Measurements from ENCODE around the gene HIF1A.

HIF1A gene

GRCh38 chr14:61737915-61738314, 42.6 kb downstream of the HIF1A start:
- no peak overlapping the region for H2AFZ ChIP-seq (ENCODE audit: low read depth, low read length, severe bottlenecking)
- peaks cover 14% of the 10 kb centered on the region; the same call in 1 of the 2 replicates for H3K79me2 ChIP-seq (ENCODE audit: insufficient read depth, low read length)
- no peak overlapping the region for H3K27ac ChIP-seq (ENCODE audit: low read depth, low read length)
- TF ChIP-seq EZH2phosphoT487 (conservative IDR thresholded peaks at IDR 0.05; ENCODE audit: low read length), result no peak
- TF ChIP-seq CTCF (IDR thresholded peaks at IDR 0.05; ENCODE audit: insufficient read depth, low read length, poor library complexity, severe bottlenecking), result no peak
- peaks cover 71% of the 10 kb centered on the region for H3K36me3 ChIP-seq (ENCODE audit: low read length)
- no peak overlapping the region for H3K9ac ChIP-seq (ENCODE audit: low read length)
- no peaks in the 10 kb centered on the region for H3K27me3 ChIP-seq (ENCODE audit: low read length)
- no peak overlapping the region for H3K4me2 ChIP-seq (ENCODE audit: low read depth, low read length, poor library complexity, severe bottlenecking)
- H3K9me2 ChIP-seq (replicated peaks; ENCODE audit: insufficient read depth, low read length), result no peaks in the 10 kb centered on the region
- H3K9me3 ChIP-seq (ENCODE audit: insufficient read depth, low read length), result no peaks in the 10 kb centered on the region
- peaks cover 12% of the 10 kb centered on the region for H3F3A ChIP-seq (ENCODE audit: insufficient read depth)
- H3K4me3 ChIP-seq (ENCODE audit: insufficient read depth, low read length, poor library complexity, severe bottlenecking), result no peak overlapping the region
- H4K20me1 ChIP-seq (ENCODE audit: low read depth, low read length), result no peaks in the 10 kb centered on the region

DNA sequence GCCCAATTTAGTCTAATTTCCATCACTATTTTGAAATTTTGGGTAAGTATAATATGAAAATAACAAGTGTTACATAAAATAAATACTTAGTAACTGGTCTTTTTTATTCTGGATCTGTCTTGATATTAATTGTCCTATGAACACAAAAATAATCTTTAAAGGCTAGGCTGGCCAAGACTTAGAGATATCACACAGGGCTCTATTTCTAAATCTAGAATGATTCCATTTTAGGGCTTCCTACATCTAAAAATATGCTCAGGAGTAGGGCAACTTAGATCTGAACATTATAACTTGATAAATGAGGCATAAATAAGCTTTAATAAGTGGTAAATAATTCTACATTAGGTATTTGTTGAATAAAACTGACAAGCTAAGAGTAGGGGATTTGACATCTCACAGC, 43.8 kb downstream of the HIF1A start:
- H3K27ac ChIP-seq (ENCODE audit: low read depth, low read length), result no peak overlapping the region
- peaks cover 13% of the 10 kb centered on the region for H3F3A ChIP-seq (ENCODE audit: insufficient read depth)
- no peaks in the 10 kb centered on the region for H4K20me1 ChIP-seq (ENCODE audit: low read depth, low read length)
- H3K79me2 ChIP-seq (ENCODE audit: insufficient read depth, low read length), result peaks cover 17% of the 10 kb centered on the region; the same call in 1 of the 2 replicates
- H2AFZ ChIP-seq (ENCODE audit: low read depth, low read length, severe bottlenecking), result no peak overlapping the region
- no peaks in the 10 kb centered on the region for H3K9me2 ChIP-seq (replicated peaks; ENCODE audit: insufficient read depth, low read length)
- H3K9me3 ChIP-seq (ENCODE audit: insufficient read depth, low read length), result no peaks in the 10 kb centered on the region
- TF ChIP-seq CTCF (IDR thresholded peaks at IDR 0.05; ENCODE audit: insufficient read depth, low read length, poor library complexity, severe bottlenecking) (no peak), EZH2phosphoT487 (conservative IDR thresholded peaks at IDR 0.05; ENCODE audit: low read length) (no peak)
- H3K36me3 ChIP-seq (ENCODE audit: low read length), result peaks cover 66% of the 10 kb centered on the region
- H3K9ac ChIP-seq (ENCODE audit: low read length), result no peak overlapping the region
- H3K4me3 ChIP-seq (ENCODE audit: insufficient read depth, low read length, poor library complexity, severe bottlenecking), result no peak overlapping the region
- no peaks in the 10 kb centered on the region for H3K27me3 ChIP-seq (ENCODE audit: low read length)
- no peak overlapping the region for H3K4me2 ChIP-seq (ENCODE audit: low read depth, low read length, poor library complexity, severe bottlenecking)

- Histone ChIP-seq H2AFZ (ENCODE audit: low read depth, low read length, severe bottlenecking) (no peak overlapping the region), H4K20me1 (ENCODE audit: low read depth, low read length) (0 out of 2 replicates have a peak, but pooled peaks cover 2% of the 10 kb centered on the region), H3K36me3 (ENCODE audit: low read length) (peaks cover 63% of the 10 kb centered on the region), H3K9me3 (ENCODE audit: insufficient read depth, low read length) (no peaks in the 10 kb centered on the region), H3K27me3 (ENCODE audit: low read length) (no peaks in the 10 kb centered on the region), H3K79me2 (ENCODE audit: insufficient read depth, low read length) (peaks cover 26% of the 10 kb centered on the region; the same call in 1 of the 2 replicates), H3K4me3 (ENCODE audit: insufficient read depth, low read length, poor library complexity, severe bottlenecking) (no peak overlapping the region), H3K4me2 (ENCODE audit: low read depth, low read length, poor library complexity, severe bottlenecking) (no peak overlapping the region), H3K9ac (ENCODE audit: low read length) (no peak overlapping the region), H3K9me2 (replicated peaks; ENCODE audit: insufficient read depth, low read length) (no peaks in the 10 kb centered on the region), H3K27ac (ENCODE audit: low read depth, low read length) (no peak overlapping the region), H3F3A (ENCODE audit: insufficient read depth) (peaks cover 39% of the 10 kb centered on the region)
- TF ChIP-seq CTCF (IDR thresholded peaks at IDR 0.05; ENCODE audit: insufficient read depth, low read length, poor library complexity, severe bottlenecking), result no peak
- TF ChIP-seq EZH2phosphoT487 (conservative IDR thresholded peaks at IDR 0.05; ENCODE audit: low read length), result no peak
Measured at GRCh38 chr14:61742371-61742770, 47.1 kb downstream of the HIF1A start.
